Calu3 (cell line): ENCODE measurements around the gene HIVEP3. TPM values are rescaled to one million over a fixed set of nuclear protein-coding genes. Genes with fewer than 3 reads are reported as not detected.

Experiments
- BruUV-seq: library from RNA; stranded (reverse); fragments of 400-500 nt; replicated peaks from 2 replicates; lab custom pipeline; 2021; lab: Mats Ljungman, UMichigan
- CTCF ChIA-PET: fragments of 300-600 bp; sonication (Branson Sonifier 250); formaldehyde crosslinking; loops from one replicate; lab custom pipeline; 2022; ENCODE audit warnings: antibody characterized with exemption; lab: Charles Lee
- DNase-seq: peaks from one replicate; pipeline ENCODE4 v3.0.0; 2022
- H3K27ac Mint-ChIP-seq: one replicate; pipeline ENCODE4 v1.8.0; 2022; ENCODE audit warnings: mixed read lengths; ENCODE audit not compliant: unreplicated experiment
- H3K27me3 Mint-ChIP-seq: one replicate; pipeline ENCODE4 v1.8.0; 2022; ENCODE audit warnings: mixed read lengths; ENCODE audit not compliant: unreplicated experiment
- H3K36me3 Mint-ChIP-seq: one replicate; pipeline ENCODE4 v1.8.0; 2022; ENCODE audit warnings: mild to moderate bottlenecking, moderate library complexity, mixed read lengths; ENCODE audit not compliant: insufficient read depth, unreplicated experiment
- H3K4me1 Mint-ChIP-seq: one replicate; pipeline ENCODE4 v1.8.0; 2022; ENCODE audit warnings: mild to moderate bottlenecking, low read depth, mixed read lengths; ENCODE audit not compliant: unreplicated experiment
- H3K4me3 Mint-ChIP-seq: one replicate; pipeline ENCODE4 v1.8.0; 2022; ENCODE audit warnings: mild to moderate bottlenecking, low read depth, moderate library complexity, mixed read lengths; ENCODE audit not compliant: unreplicated experiment
- H3K9me3 Mint-ChIP-seq: one replicate; pipeline ENCODE4 v1.8.0; 2022; ENCODE audit warnings: low read depth, mixed read lengths; ENCODE audit not compliant: unreplicated experiment
- intact Hi-C: fragments of 100-400 bp; cut with micrococcal nuclease; formaldehyde crosslinking; loops from one replicate; pipeline ENCODE4 v1.10.0; 2022; ENCODE audit not compliant: unreplicated experiment
- total RNA-seq: library from RNA; stranded (reverse); gene quantifications from 2 replicates; pipeline ENCODE4 v1.2.3, GENCODE V29; 2022
- TF ChIP-seq, protein P1 (sequence below): fragments of 200-600 bp; IDR thresholded peaks from one replicate; pipeline ENCODE4 v1.8.0; 2022; ENCODE audit warnings: antibody characterized with exemption; ENCODE audit not compliant: unreplicated experiment

The HIVEP3 gene
- total RNA-seq, 1 experiment from 2014 or later: 9.0 TPM

DNA sequence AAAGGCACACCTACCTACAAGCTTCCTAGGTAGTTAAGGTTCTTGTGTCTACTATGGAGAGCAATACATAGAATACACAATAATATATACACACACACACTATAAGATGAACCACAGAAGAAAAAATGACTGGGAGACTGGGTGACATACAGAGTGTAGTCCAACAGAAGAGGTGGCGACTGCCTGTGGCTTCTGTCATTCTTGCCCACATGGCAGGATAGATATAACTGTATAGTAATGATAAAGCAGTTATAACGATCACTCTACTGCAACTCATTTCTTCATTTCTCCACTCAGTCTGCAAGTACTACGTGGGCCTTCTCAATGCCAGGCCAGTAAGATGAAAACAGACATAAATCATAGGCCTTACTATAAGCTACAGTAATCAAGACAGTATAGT lies 320.4 kb downstream of the HIVEP3 start:
- Mint-ChIP-seq H3K4me3 (no peak overlapping the region), H3K36me3 (no peaks in the 10 kb centered on the region), H3K27ac (no peak overlapping the region), H3K4me1 (no peaks in the 10 kb centered on the region), H3K27me3 (peaks cover 17% of the 10 kb centered on the region), H3K9me3 (peaks cover 3% of the 10 kb centered on the region)
- CTCF ChIA-PET: no interaction called here
- BruUV-seq: no TSS peak
- TF ChIP-seq, protein P1, sequence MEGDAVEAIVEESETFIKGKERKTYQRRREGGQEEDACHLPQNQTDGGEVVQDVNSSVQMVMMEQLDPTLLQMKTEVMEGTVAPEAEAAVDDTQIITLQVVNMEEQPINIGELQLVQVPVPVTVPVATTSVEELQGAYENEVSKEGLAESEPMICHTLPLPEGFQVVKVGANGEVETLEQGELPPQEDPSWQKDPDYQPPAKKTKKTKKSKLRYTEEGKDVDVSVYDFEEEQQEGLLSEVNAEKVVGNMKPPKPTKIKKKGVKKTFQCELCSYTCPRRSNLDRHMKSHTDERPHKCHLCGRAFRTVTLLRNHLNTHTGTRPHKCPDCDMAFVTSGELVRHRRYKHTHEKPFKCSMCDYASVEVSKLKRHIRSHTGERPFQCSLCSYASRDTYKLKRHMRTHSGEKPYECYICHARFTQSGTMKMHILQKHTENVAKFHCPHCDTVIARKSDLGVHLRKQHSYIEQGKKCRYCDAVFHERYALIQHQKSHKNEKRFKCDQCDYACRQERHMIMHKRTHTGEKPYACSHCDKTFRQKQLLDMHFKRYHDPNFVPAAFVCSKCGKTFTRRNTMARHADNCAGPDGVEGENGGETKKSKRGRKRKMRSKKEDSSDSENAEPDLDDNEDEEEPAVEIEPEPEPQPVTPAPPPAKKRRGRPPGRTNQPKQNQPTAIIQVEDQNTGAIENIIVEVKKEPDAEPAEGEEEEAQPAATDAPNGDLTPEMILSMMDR: no peak
- intact Hi-C loops: no loop called here
- DNase-seq: no peak

- no peak for DNase-seq
- intact Hi-C loops: no loop called here
- no peak overlapping the region for H3K4me3 Mint-ChIP-seq
- no peaks in the 10 kb centered on the region for H3K4me1 Mint-ChIP-seq
- peaks cover 5% of the 10 kb centered on the region for H3K36me3 Mint-ChIP-seq
- H3K27ac Mint-ChIP-seq: no peak overlapping the region
- BruUV-seq: no TSS peak
- TF ChIP-seq, protein P1: no peak
- CTCF ChIA-PET: no interaction called here
- H3K27me3 Mint-ChIP-seq: peaks cover 17% of the 10 kb centered on the region
- no peaks in the 10 kb centered on the region for H3K9me3 Mint-ChIP-seq
These were observed 326.1 kb downstream of the HIVEP3 start for GRCh38 chr1:41592451-41593125.

DNA sequence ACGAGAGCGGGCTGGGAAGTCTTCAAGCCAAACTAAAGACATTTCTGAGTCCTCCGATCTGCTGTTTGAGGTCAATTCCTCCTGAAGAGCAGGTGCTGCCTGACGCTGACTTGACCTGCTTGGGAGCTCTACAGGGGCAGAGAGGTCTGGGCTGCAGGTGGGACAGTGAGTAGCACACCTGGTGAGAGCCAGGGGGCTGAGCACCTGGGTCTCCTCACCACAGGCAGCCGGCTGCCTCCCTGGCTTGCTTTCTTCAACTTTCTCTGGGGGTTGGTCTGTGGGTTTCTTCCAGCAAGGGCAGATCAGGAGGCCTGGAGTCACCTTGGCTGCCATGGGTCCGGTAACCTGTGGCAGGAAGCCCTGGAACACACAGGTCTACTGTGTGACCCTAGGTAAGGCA lies 326.8 kb downstream of the HIVEP3 start:
- DNase-seq: no peak
- H3K9me3 Mint-ChIP-seq: no peaks in the 10 kb centered on the region
- peaks cover 5% of the 10 kb centered on the region for H3K36me3 Mint-ChIP-seq
- intact Hi-C loops: no loop called here
- TF ChIP-seq, protein P1: no peak
- H3K27ac Mint-ChIP-seq: no peak overlapping the region
- peaks cover 17% of the 10 kb centered on the region for H3K27me3 Mint-ChIP-seq
- no peak overlapping the region for H3K4me3 Mint-ChIP-seq
- no peaks in the 10 kb centered on the region for H3K4me1 Mint-ChIP-seq
- no TSS peak for BruUV-seq
- CTCF ChIA-PET: no interaction called here

DNA sequence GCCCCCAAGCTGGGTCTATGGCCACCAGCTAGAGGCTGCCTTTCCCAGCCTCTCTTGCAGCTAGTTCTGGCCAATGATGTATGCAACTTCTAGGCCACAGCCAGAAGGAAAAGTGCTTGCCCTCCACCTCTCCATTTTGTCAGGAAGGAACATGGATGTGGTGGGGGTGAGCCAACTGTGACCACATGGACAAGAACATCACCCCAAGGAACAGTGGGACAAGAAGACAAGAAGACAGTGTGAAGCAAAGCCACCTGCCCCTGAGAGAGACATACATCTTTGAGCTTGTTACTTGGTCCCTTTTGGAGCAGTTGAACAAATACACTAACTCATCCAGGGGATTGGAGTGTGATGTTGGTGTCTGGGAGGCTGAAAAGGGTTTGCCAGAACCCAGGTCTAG lies 328.4 kb downstream of the HIVEP3 start:
- peaks cover 13% of the 10 kb centered on the region for H3K27me3 Mint-ChIP-seq
- no peaks in the 10 kb centered on the region for H3K9me3 Mint-ChIP-seq
- CTCF ChIA-PET: interaction anchor here (0.5 kb wide), 1 partner anchor 15 kb away, joined by 4 read pairs; no protein-coding TSS in a partner anchor
- BruUV-seq: no TSS peak
- peaks cover 5% of the 10 kb centered on the region for H3K36me3 Mint-ChIP-seq
- TF ChIP-seq, protein P1: no peak
- DNase-seq: no peak
- no peak overlapping the region for H3K27ac Mint-ChIP-seq
- intact Hi-C loops: no loop called here
- no peak overlapping the region for H3K4me3 Mint-ChIP-seq
- H3K4me1 Mint-ChIP-seq: no peaks in the 10 kb centered on the region
